ENCODE data around the gene TTC9B. TPM values are rescaled to one million over a fixed set of nuclear protein-coding genes. Genes with fewer than 3 reads are reported as not detected.
A peak's percentile ranks its signal among the peaks of the same experiment; 100 is the strongest.

Gene TTC9B
- polyA plus RNA-seq, 2 of the 4 experiments (the other 2 are of a cell fraction): not detected

DNA sequence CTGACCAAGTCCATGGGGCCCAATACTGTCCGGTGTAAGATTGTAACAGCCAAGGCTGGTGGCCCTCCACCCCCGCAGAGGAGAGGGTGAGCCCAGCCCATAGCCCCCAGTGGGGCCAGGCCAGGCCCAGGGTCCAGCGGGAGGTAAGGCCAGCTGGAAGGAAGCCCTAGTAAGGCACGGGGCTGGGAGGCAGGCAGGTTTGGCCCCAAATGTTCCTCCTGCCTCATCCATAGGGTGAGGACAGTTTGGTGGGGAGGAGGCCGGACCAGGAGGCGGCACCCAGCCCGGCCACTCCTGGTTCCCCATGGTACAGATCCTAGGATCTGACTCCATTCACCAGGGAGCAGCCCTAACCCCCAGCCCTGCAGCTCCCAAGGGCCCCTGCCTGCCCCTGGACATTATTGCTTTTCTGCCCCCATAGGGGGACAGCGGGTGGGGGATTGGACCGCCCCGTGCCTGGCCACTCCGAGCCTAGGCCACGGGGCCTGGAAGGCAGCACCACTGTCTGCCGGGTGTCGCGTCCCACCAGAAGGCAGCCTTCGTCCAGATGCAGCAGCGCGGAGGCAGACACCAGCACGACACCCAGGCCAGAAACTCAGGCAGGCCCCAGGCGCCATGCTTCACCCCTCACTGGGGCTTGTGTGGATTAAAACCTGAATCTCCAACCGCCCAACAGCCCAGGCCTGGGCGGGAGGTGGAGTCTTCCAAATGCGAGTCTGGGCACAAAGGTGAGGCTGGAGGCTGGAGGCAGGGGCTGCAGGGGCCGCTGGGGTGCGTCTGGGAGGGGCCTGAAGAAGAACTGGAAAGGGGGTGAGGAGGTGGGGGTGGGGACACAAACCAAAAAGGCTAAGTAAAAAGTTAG is 15.0 kb upstream of the TTC9B start:
- Histone ChIP-seq H3K4me1 (peaks cover 35% of the 10 kb centered on the region), H3K9me3 (no peaks in the 10 kb centered on the region), H3K27ac (no peak overlapping the region; a peak in 1 of 6 replicates), H3K4me2 (no peak overlapping the region), H3K4me3 (no peak overlapping the region)
- DNase-seq (ENCODE audit: low read depth in 1 of 2, low spot score in 1 of 2) (no peak), ATAC-seq (0 out of 6 replicates have a peak, but pooled peaks of 1 of the 2 experiments have one; percentile 2), FAIRE-seq (no peak)
- TF ChIP-seq, protein P1, sequence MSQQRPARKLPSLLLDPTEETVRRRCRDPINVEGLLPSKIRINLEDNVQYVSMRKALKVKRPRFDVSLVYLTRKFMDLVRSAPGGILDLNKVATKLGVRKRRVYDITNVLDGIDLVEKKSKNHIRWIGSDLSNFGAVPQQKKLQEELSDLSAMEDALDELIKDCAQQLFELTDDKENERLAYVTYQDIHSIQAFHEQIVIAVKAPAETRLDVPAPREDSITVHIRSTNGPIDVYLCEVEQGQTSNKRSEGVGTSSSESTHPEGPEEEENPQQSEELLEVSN (IDR thresholded peaks at IDR 0.05; ENCODE audit: borderline replicate concordance, low read depth): no peak
- TF ChIP-seq MAFK (IDR thresholded peaks at IDR 0.05; ENCODE audit: partially characterized antibody) (no peak), FOSB (CRISPR knock-in tag; IDR thresholded peaks at IDR 0.05) (no peak), HEYL (CRISPR knock-in tag; IDR thresholded peaks at IDR 0.05) (no peak), EHF (CRISPR knock-in tag; IDR thresholded peaks at IDR 0.05) (no peak), FOXS1 (CRISPR knock-in tag; IDR thresholded peaks at IDR 0.05) (no peak), POLR2AphosphoS2 (conservative IDR thresholded peaks at IDR 0.05; ENCODE audit: low read length) (no peak), RARB (CRISPR knock-in tag; IDR thresholded peaks at IDR 0.05) (no peak), HOXA7 (CRISPR knock-in tag; IDR thresholded peaks at IDR 0.05) (no peak), CBX2 (IDR thresholded peaks at IDR 0.05; ENCODE audit: borderline replicate concordance, low read depth) (no peak), MAZ (IDR thresholded peaks at IDR 0.05; ENCODE audit: borderline replicate concordance, low read depth, low read length) (no peak), EHMT2 (IDR thresholded peaks at IDR 0.05; ENCODE audit: low read depth) (no peak)
- TF ChIP-seq, protein P2, sequence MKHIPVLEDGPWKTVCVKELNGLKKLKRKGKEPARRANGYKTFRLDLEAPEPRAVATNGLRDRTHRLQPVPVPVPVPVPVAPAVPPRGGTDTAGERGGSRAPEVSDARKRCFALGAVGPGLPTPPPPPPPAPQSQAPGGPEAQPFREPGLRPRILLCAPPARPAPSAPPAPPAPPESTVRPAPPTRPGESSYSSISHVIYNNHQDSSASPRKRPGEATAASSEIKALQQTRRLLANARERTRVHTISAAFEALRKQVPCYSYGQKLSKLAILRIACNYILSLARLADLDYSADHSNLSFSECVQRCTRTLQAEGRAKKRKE (CRISPR knock-in tag; IDR thresholded peaks at IDR 0.05; ENCODE audit: low read depth): no peak
- TF ChIP-seq, protein P3, sequence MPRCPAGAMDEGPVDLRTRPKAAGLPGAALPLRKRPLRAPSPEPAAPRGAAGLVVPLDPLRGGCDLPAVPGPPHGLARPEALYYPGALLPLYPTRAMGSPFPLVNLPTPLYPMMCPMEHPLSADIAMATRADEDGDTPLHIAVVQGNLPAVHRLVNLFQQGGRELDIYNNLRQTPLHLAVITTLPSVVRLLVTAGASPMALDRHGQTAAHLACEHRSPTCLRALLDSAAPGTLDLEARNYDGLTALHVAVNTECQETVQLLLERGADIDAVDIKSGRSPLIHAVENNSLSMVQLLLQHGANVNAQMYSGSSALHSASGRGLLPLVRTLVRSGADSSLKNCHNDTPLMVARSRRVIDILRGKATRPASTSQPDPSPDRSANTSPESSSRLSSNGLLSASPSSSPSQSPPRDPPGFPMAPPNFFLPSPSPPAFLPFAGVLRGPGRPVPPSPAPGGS (IDR thresholded peaks at IDR 0.05): no peak
- TF ChIP-seq, protein P4, sequence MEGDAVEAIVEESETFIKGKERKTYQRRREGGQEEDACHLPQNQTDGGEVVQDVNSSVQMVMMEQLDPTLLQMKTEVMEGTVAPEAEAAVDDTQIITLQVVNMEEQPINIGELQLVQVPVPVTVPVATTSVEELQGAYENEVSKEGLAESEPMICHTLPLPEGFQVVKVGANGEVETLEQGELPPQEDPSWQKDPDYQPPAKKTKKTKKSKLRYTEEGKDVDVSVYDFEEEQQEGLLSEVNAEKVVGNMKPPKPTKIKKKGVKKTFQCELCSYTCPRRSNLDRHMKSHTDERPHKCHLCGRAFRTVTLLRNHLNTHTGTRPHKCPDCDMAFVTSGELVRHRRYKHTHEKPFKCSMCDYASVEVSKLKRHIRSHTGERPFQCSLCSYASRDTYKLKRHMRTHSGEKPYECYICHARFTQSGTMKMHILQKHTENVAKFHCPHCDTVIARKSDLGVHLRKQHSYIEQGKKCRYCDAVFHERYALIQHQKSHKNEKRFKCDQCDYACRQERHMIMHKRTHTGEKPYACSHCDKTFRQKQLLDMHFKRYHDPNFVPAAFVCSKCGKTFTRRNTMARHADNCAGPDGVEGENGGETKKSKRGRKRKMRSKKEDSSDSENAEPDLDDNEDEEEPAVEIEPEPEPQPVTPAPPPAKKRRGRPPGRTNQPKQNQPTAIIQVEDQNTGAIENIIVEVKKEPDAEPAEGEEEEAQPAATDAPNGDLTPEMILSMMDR (IDR thresholded peaks at IDR 0.05): no peak
- TF ChIP-seq, protein P5, sequence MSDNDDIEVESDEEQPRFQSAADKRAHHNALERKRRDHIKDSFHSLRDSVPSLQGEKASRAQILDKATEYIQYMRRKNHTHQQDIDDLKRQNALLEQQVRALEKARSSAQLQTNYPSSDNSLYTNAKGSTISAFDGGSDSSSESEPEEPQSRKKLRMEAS (IDR thresholded peaks at IDR 0.05): no peak
- TF ChIP-seq, protein P6, sequence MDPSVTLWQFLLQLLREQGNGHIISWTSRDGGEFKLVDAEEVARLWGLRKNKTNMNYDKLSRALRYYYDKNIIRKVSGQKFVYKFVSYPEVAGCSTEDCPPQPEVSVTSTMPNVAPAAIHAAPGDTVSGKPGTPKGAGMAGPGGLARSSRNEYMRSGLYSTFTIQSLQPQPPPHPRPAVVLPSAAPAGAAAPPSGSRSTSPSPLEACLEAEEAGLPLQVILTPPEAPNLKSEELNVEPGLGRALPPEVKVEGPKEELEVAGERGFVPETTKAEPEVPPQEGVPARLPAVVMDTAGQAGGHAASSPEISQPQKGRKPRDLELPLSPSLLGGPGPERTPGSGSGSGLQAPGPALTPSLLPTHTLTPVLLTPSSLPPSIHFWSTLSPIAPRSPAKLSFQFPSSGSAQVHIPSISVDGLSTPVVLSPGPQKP (IDR thresholded peaks at IDR 0.05; ENCODE audit: low read depth, low read length): no peak
- TF ChIP-seq, protein P7, sequence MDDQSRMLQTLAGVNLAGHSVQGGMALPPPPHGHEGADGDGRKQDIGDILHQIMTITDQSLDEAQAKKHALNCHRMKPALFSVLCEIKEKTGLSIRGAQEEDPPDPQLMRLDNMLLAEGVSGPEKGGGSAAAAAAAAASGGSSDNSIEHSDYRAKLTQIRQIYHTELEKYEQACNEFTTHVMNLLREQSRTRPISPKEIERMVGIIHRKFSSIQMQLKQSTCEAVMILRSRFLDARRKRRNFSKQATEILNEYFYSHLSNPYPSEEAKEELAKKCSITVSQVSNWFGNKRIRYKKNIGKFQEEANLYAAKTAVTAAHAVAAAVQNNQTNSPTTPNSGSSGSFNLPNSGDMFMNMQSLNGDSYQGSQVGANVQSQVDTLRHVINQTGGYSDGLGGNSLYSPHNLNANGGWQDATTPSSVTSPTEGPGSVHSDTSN (IDR thresholded peaks at IDR 0.05): no peak
- TF ChIP-seq, protein P8, sequence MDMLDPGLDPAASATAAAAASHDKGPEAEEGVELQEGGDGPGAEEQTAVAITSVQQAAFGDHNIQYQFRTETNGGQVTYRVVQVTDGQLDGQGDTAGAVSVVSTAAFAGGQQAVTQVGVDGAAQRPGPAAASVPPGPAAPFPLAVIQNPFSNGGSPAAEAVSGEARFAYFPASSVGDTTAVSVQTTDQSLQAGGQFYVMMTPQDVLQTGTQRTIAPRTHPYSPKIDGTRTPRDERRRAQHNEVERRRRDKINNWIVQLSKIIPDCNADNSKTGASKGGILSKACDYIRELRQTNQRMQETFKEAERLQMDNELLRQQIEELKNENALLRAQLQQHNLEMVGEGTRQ (IDR thresholded peaks at IDR 0.05): no peak
- WGBS (ENCODE audit: missing lambda C conversion rate): 94% methylated on average over 24 of the region's 25 CpGs
- POLR2A ChIA-PET: no interaction called here
- CTCF ChIA-PET: interaction anchor here (0.8 to 3.6 kb wide), 3 partner anchors 15 to 94 kb away, joined by 3 to 21 read pairs (median 4); partner anchors contain the start of gene TTC9B

Data from A549 (cell line).